Stimulated activated CD8-positive, alpha-beta memory T cell treated with anti-CD3 and anti-CD28 coated beads, Interleukin-4, amount 100 ng/mL, for 48 hours (primary cell): ENCODE results near the gene SLC41A3.
"Not testable (repeated sequence)": the region's sequence is repeated elsewhere in the genome, so short reads cannot be mapped to it uniquely, and the experiment has no call there.

Source experiments
- DNase-seq: peaks from one replicate; pipeline ENCODE4 v3.0.0-alpha.2; 2020

The SLC41A3 gene

GRCh38 chr3:126080970-126081369, 3.0 kb downstream of the SLC41A3 start:
- no peak for DNase-seq

GRCh38 chr3:126078866-126079265, 5.1 kb downstream of the SLC41A3 start:
- no peak for DNase-seq

GRCh38 chr3:126077754-126078153, 6.2 kb downstream of the SLC41A3 start:
- no peak for DNase-seq

GRCh38 chr3:126076140-126076539, 7.8 kb downstream of the SLC41A3 start:
- DNase-seq = no peak

GRCh38 chr3:126070146-126070545, 13.8 kb downstream of the SLC41A3 start:
- DNase-seq = no peak

GRCh38 chr3:126067959-126068358, 16.0 kb downstream of the SLC41A3 start:
- no peak for DNase-seq

- DNase-seq = not testable (repeated sequence)
Measured at GRCh38 chr3:126066676-126067075, 17.2 kb downstream of the SLC41A3 start.

- no peak for DNase-seq
Measured at GRCh38 chr3:126065876-126066275, 18.0 kb downstream of the SLC41A3 start.

GRCh38 chr3:126064627-126065258, 19.2 kb downstream of the SLC41A3 start:
- DNase-seq = no peak

- no peak for DNase-seq
Measured at GRCh38 chr3:126063358-126063965, 20.5 kb downstream of the SLC41A3 start.

- DNase-seq = no peak
Measured at GRCh38 chr3:126061301-126062032, 22.5 kb downstream of the SLC41A3 start.

- DNase-seq = no peak
Measured at GRCh38 chr3:126060613-126061145, 23.2 kb downstream of the SLC41A3 start.

- no peak for DNase-seq
Measured at GRCh38 chr3:126058666-126059065, 25.3 kb downstream of the SLC41A3 start.

GRCh38 chr3:126057936-126058335, 26.0 kb downstream of the SLC41A3 start:
- no peak for DNase-seq

- DNase-seq = no peak
Measured at GRCh38 chr3:126057501-126057819, 26.5 kb downstream of the SLC41A3 start.

GRCh38 chr3:126056681-126057500, 27.0 kb downstream of the SLC41A3 start:
- DNase-seq = no peak

- DNase-seq = no peak
Measured at GRCh38 chr3:126056088-126056487, 27.8 kb downstream of the SLC41A3 start.

GRCh38 chr3:126054870-126055269, 29.1 kb downstream of the SLC41A3 start:
- no peak for DNase-seq

GRCh38 chr3:126053949-126054569, 29.9 kb downstream of the SLC41A3 start:
- no peak for DNase-seq

- DNase-seq = no peak
Measured at GRCh38 chr3:126053513-126053912, 30.4 kb downstream of the SLC41A3 start.

- no peak for DNase-seq
Measured at GRCh38 chr3:126052196-126053058, 31.5 kb downstream of the SLC41A3 start.

GRCh38 chr3:126051741-126052140, 32.2 kb downstream of the SLC41A3 start:
- no peak for DNase-seq
